Measurements from ENCODE around the gene EVI2B. TPM values are rescaled to one million over a fixed set of nuclear protein-coding genes. Genes with fewer than 3 reads are reported as not detected.
"Not testable (repeated sequence)": the region's sequence is repeated elsewhere in the genome, so short reads cannot be mapped to it uniquely, and the experiment has no call there.

EVI2B gene
- total and polyA plus RNA-seq, 3 experiments from 2014 or later: 29.8 to 97.4 (median 32.7) TPM

DNA sequence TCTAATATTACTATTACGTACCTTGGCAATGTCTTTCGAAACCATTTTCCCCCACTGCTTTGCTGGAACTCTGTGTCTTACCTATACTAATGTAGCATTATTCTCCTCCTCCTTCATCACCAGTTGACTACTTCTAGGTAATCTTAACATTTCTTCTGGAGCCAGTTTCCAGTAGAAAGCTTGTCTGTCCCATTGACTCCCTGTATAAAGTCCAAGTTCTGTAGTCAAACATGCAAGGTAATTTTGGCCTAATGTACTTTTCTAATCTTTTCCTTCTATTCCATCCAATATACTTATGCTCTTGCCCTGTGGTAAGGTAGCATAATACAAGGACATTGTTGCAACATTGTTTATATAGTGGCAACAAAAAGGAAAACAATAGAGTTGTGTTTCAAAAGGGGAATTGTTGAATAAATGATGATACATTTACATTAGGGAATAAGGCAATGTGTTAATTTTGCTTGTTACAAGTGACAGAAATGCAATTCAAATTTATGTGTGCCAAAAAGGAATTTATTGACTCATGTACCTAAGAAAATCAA, 44.7 kb downstream of the EVI2B start:
- Mint-ChIP-seq H3K27ac (no peak overlapping the region), H3K4me3 (no peak overlapping the region), H3K27me3 (no peaks in the 10 kb centered on the region), H3K36me3 (peaks cover 5 to 36% (median 17%) of the 10 kb centered on the region in 3 donors), H3K9me3 (no peaks in the 10 kb centered on the region), H3K4me1 (no peaks in the 10 kb centered on the region)
- POLR2A ChIA-PET: no interaction called here
- Histone ChIP-seq H3K36me3 (ENCODE audit: insufficient read depth, low read length) (no peaks in the 10 kb centered on the region), H3K4me1 (ENCODE audit: insufficient read depth, low read length) (no peaks in the 10 kb centered on the region), H3K4me3 (ENCODE audit: low read length) (no peak overlapping the region), H3K27ac (ENCODE audit: low read depth, low read length) (no peak overlapping the region), H3K27me3 (ENCODE audit: insufficient read depth, low read length, poor library complexity, severe bottlenecking) (no peaks in the 10 kb centered on the region), H3K9me3 (ENCODE audit: low read length) (no peaks in the 10 kb centered on the region)
- CTCF ChIA-PET: interaction anchor here (0.8 kb wide), 1 partner anchor 13 kb away, joined by 4 read pairs; no protein-coding TSS in a partner anchor
- no peak for DNase-seq

DNA sequence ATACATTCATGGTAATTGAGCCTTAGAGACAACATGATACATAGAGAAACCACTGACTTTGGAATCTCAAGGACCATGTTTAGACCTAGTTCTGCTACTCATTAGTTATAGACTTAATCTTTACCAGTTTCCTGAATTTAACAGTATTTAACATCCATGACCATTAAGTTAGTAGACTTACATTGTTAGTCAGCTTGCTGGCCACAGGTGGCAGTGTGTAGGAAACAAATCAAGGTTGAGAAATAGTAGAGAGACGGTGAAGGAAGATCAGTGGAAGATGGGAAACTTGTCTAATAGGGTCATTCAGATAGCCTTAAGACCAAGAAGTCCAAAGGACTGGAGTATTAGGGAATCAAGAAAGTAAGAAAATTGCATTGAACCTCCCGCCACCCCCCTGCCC, 47.8 kb downstream of the EVI2B start:
- CTCF ChIA-PET: interaction anchor here (1.5 to 2.3 kb wide), 2 partner anchors 55 to 106 kb away, joined by 4 to 12 read pairs; partner anchors contain the start of gene EVI2A

DNA sequence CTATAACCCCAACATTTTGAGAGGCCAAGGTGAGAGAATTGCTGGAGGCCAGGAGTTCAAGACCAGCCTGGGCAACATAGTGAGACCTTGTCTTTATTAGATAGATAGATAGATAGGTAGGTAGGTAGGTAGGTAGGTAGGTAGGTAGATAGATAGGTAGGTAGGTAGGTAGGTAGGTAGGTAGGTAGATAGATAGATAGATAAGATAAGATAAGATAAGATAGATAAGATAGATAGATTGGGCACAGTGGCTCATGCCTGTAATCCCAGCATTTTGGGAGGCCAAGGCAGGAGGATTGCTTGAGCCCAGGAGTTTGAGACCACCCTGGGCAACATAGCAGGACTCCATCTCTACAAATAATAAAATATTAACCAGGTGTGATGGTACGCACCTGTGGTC, 50.9 kb downstream of the EVI2B start:
- DNase-seq; H3K4me3 Mint-ChIP-seq; H3K36me3 ChIP-seq (ENCODE audit: insufficient read depth, low read length); H3K9me3 Mint-ChIP-seq; H3K9me3 ChIP-seq (ENCODE audit: low read length); H3K27ac ChIP-seq (ENCODE audit: low read depth, low read length); H3K4me3 ChIP-seq (ENCODE audit: low read length); CTCF ChIA-PET; H3K27me3 ChIP-seq (ENCODE audit: insufficient read depth, low read length, poor library complexity, severe bottlenecking); H3K4me1 Mint-ChIP-seq; H3K4me1 ChIP-seq (ENCODE audit: insufficient read depth, low read length); POLR2A ChIA-PET; H3K27me3 Mint-ChIP-seq: not testable (repeated sequence)
- Mint-ChIP-seq H3K36me3 (peaks cover 0 to 29% (median 21%) of the 10 kb centered on the region in 3 donors), H3K27ac (peak overlapping the region in 2 of 8 donors; percentile 10 to 81)

More for the DNA sequence above, 47.8 kb downstream of the EVI2B start:
- Histone ChIP-seq H3K36me3 (ENCODE audit: insufficient read depth, low read length) (no peaks in the 10 kb centered on the region), H3K27ac (ENCODE audit: low read depth, low read length) (no peak overlapping the region), H3K27me3 (ENCODE audit: insufficient read depth, low read length, poor library complexity, severe bottlenecking) (no peaks in the 10 kb centered on the region), H3K4me3 (ENCODE audit: low read length) (no peak overlapping the region), H3K9me3 (ENCODE audit: low read length) (no peaks in the 10 kb centered on the region), H3K4me1 (ENCODE audit: insufficient read depth, low read length) (no peaks in the 10 kb centered on the region)
- H3K4me1 Mint-ChIP-seq: no peaks in the 10 kb centered on the region
- POLR2A ChIA-PET: no interaction called here
- H3K4me3 Mint-ChIP-seq: no peak overlapping the region
- DNase-seq: peak in 1 of 5 donors; percentile 28
- peaks cover 0 to 40% (median 20%) of the 10 kb centered on the region in 3 donors for H3K36me3 Mint-ChIP-seq
- H3K27ac Mint-ChIP-seq: peak overlapping the region in 1 of 8 donors; percentile 32
- no peaks in the 10 kb centered on the region for H3K27me3 Mint-ChIP-seq
- no peaks in the 10 kb centered on the region for H3K9me3 Mint-ChIP-seq

DNA sequence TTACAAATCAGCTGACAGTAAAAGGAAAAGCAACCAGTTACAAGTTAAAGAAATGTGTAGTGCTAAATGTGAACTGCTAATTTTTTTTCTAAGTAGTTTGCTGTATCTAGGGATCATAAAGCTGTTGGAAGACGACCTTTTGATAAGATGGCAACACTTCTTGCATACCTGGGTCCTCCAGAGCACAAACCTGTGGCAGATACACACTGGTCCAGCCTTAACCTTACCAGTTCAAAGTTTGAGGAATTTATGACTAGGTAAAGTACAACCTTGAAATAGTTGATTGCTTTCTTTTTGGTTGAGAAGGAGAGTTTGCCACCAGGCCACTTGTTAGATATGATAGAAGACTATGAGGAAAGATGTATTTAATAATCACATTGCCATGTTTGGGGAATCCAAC, 52.3 kb downstream of the EVI2B start:
- Histone ChIP-seq H3K36me3 (ENCODE audit: insufficient read depth, low read length) (peaks cover 7% of the 10 kb centered on the region), H3K4me3 (ENCODE audit: low read length) (no peak overlapping the region), H3K4me1 (ENCODE audit: insufficient read depth, low read length) (no peaks in the 10 kb centered on the region), H3K9me3 (ENCODE audit: low read length) (no peaks in the 10 kb centered on the region), H3K27ac (ENCODE audit: low read depth, low read length) (no peak overlapping the region), H3K27me3 (ENCODE audit: insufficient read depth, low read length, poor library complexity, severe bottlenecking) (no peaks in the 10 kb centered on the region)
- peaks cover 0 to 22% (median 13%) of the 10 kb centered on the region in 3 donors for H3K36me3 Mint-ChIP-seq
- no peaks in the 10 kb centered on the region for H3K4me1 Mint-ChIP-seq
- DNase-seq: no peak
- ChIA-PET CTCF (interaction anchor here (0.6 kb wide), 1 partner anchor 33 kb away, joined by 3 read pairs; no protein-coding TSS in a partner anchor), POLR2A (no interaction called here)
- H3K4me3 Mint-ChIP-seq: no peak overlapping the region
- H3K9me3 Mint-ChIP-seq: no peaks in the 10 kb centered on the region
- no peak overlapping the region for H3K27ac Mint-ChIP-seq
- no peaks in the 10 kb centered on the region for H3K27me3 Mint-ChIP-seq

DNA sequence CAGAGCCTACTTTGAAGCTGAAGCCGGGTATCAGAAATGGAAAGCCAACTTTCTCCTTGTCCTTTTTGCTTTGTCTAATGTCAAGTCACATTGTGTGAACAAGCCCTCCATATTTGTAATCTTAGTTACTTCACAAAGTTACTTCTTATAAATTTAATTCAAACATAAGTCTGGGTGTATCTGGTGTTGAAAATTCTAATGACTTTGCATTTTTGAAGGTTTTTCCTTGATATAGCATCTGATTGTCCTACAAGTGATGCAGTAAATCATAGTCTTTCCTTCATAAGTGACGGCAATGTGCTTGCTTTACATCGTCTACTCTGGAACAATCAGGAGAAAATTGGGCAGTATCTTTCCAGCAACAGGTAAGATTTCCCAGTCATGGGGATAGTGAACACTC, 53.7 kb downstream of the EVI2B start:
- H3K4me1 ChIP-seq (ENCODE audit: insufficient read depth, low read length): no peaks in the 10 kb centered on the region
- Mint-ChIP-seq H3K4me3 (no peak overlapping the region), H3K4me1 (no peaks in the 10 kb centered on the region), H3K36me3 (peaks cover 0 to 13% (median 7%) of the 10 kb centered on the region in 3 donors), H3K27ac (no peak overlapping the region), H3K27me3 (no peaks in the 10 kb centered on the region), H3K9me3 (no peaks in the 10 kb centered on the region)
- no peak overlapping the region for H3K4me3 ChIP-seq (ENCODE audit: low read length)
- DNase-seq: no peak
- ChIA-PET CTCF (no interaction called here), POLR2A (no interaction called here)
- H3K36me3 ChIP-seq (ENCODE audit: insufficient read depth, low read length): peaks cover 7% of the 10 kb centered on the region
- H3K27me3 ChIP-seq (ENCODE audit: insufficient read depth, low read length, poor library complexity, severe bottlenecking): no peaks in the 10 kb centered on the region
- H3K27ac ChIP-seq (ENCODE audit: low read depth, low read length): no peak overlapping the region
- H3K9me3 ChIP-seq (ENCODE audit: low read length): no peaks in the 10 kb centered on the region

DNA sequence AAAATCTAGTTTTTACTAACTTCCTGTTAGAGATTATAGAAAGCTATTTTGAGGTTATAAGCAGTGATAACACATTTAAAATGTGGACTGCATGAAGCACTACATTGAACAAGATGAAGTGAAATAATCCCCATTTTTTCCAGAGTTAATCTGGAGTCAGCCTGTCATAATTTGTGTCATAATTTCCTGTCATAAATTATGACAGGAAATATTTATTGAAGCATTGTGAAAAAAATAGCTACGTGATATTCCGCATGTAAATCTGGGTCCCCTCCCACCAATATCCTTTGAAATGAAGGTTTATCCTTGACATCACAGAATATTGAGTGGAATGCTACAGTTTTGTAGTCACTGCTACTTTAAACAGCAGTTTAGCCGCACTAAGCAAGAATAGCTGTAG, 56.9 kb downstream of the EVI2B start:
- Mint-ChIP-seq H3K27me3 (no peaks in the 10 kb centered on the region), H3K4me1 (no peaks in the 10 kb centered on the region), H3K4me3 (no peak overlapping the region), H3K36me3 (peaks cover 0 to 14% (median 7%) of the 10 kb centered on the region in 3 donors), H3K27ac (no peak overlapping the region), H3K9me3 (no peaks in the 10 kb centered on the region)
- no peak for DNase-seq
- Histone ChIP-seq H3K36me3 (ENCODE audit: insufficient read depth, low read length) (peaks cover 11% of the 10 kb centered on the region), H3K4me3 (ENCODE audit: low read length) (no peak overlapping the region), H3K27me3 (ENCODE audit: insufficient read depth, low read length, poor library complexity, severe bottlenecking) (no peaks in the 10 kb centered on the region), H3K4me1 (ENCODE audit: insufficient read depth, low read length) (no peaks in the 10 kb centered on the region), H3K9me3 (ENCODE audit: low read length) (no peaks in the 10 kb centered on the region), H3K27ac (ENCODE audit: low read depth, low read length) (no peak overlapping the region)
- POLR2A ChIA-PET: no interaction called here
- CTCF ChIA-PET: interaction anchor here (0.7 to 1.0 kb wide), 2 partner anchors 11 to 12 kb away, joined by 3 to 4 read pairs; no protein-coding TSS in a partner anchor

DNA sequence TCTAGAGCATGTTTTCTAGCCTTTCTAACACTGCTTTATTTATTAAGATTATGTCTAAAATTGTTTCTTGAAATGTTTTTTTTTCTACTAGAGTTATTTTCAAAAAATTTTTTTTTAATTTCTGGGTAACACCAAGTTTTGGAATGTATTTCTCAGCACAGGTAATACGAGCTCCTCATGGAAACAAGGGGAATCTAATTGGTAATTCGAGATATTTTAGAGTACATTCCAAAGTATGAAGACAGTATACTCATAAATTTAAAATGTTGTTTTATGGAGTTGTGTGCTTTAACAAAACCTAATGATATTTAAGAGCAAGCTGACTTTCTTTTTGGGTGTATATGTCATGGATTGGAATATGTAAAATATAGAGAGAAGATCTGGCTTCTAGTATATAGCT, 59.2 kb downstream of the EVI2B start:
- Mint-ChIP-seq H3K4me3 (no peak overlapping the region), H3K4me1 (peaks cover 5 to 10% (median 6%) of the 10 kb centered on the region in 3 donors), H3K36me3 (peaks cover 0 to 6% (median 3%) of the 10 kb centered on the region in 3 donors), H3K27me3 (no peaks in the 10 kb centered on the region), H3K9me3 (no peaks in the 10 kb centered on the region), H3K27ac (no peak overlapping the region)
- Histone ChIP-seq H3K4me1 (ENCODE audit: insufficient read depth, low read length) (no peaks in the 10 kb centered on the region), H3K36me3 (ENCODE audit: insufficient read depth, low read length) (peaks cover 4% of the 10 kb centered on the region), H3K4me3 (ENCODE audit: low read length) (no peak overlapping the region), H3K27ac (ENCODE audit: low read depth, low read length) (no peak overlapping the region), H3K27me3 (ENCODE audit: insufficient read depth, low read length, poor library complexity, severe bottlenecking) (no peaks in the 10 kb centered on the region), H3K9me3 (ENCODE audit: low read length) (no peaks in the 10 kb centered on the region)
- DNase-seq: no peak
- ChIA-PET POLR2A (interaction anchor here (0.7 kb wide), 1 partner anchor 82 kb away, joined by 5 read pairs; no protein-coding TSS in a partner anchor), CTCF (no interaction called here)

All from CD8-positive, alpha-beta memory T cell (primary cell).